Naive thymus-derived CD4-positive, alpha-beta T cell (primary cell): ENCODE data around the gene SMYD2. TPM values are rescaled to one million over a fixed set of nuclear protein-coding genes. Genes with fewer than 3 reads are reported as not detected.

Experiments
- ATAC-seq: fragments of 150-1000 bp; cut with Tn5 transposase; 2 replicates; pipeline ENCODE4 v1.10.0; 2021; ENCODE audit warnings: mild to moderate bottlenecking, moderate library complexity
- CTCF ChIA-PET: fragments of 350-600 bp; sonication (Branson Sonifier 250); formaldehyde crosslinking; loops from one replicate; lab custom pipeline; 2021; ENCODE audit warnings: antibody characterized with exemption; lab: Charles Lee
- POLR2A ChIA-PET: fragments of 350-600 bp; sonication (Branson Sonifier 250); formaldehyde crosslinking; loops from one replicate; lab custom pipeline; 2021; ENCODE audit warnings: antibody characterized with exemption, inconsistent platforms; lab: Charles Lee
- DNase-seq, 9 donors: peaks; one replicate each; pipeline versions ENCODE4 v3.0.0 to v3.0.0-alpha.2; 2020 to 2022; ENCODE audit warnings: mixed read lengths in 1 of 9
- H3K27ac ChIP-seq: one replicate; pipeline ENCODE4 v1.7.0; 2013; ENCODE audit warnings: mild to moderate bottlenecking, low read depth, low read length, moderate library complexity
- H3K27me3 ChIP-seq, 2 donors: one replicate each; pipeline ENCODE4 v1.7.0; 2013; ENCODE audit warnings: low read length in 2 of 2, mild to moderate bottlenecking in 2 of 2, moderate library complexity in 2 of 2; ENCODE audit not compliant: control insufficient read depth in 2 of 2, insufficient read depth in 2 of 2
- H3K36me3 ChIP-seq, 3 experiments: 1 replicate in 2 of 3; 2 replicates in 1 of 3; pipeline ENCODE4 v1.7.0; 2013; ENCODE audit warnings: low read length in 3 of 3, mild to moderate bottlenecking in 3 of 3, moderate library complexity in 1 of 3; ENCODE audit not compliant: insufficient read depth in 3 of 3, control insufficient read depth in 2 of 3
- H3K4me1 ChIP-seq, 2 donors: one replicate each; pipeline ENCODE4 v1.7.0; 2013; ENCODE audit warnings: low read length in 2 of 2, mild to moderate bottlenecking in 2 of 2, moderate library complexity in 1 of 2; ENCODE audit not compliant: control insufficient read depth in 2 of 2, insufficient read depth in 2 of 2
- H3K4me3 ChIP-seq: 2 replicates; pipeline ENCODE4 v1.7.0; 2013; ENCODE audit warnings: mild to moderate bottlenecking, low read length
- H3K9me3 ChIP-seq, 3 experiments: 1 replicate in 2 of 3; 2 replicates in 1 of 3; pipeline ENCODE4 v1.7.0; 2013; ENCODE audit warnings: low read length in 3 of 3; ENCODE audit not compliant: control insufficient read depth in 2 of 3
- H3K27ac Mint-ChIP-seq, 9 donors: one replicate each; pipeline ENCODE4 v1.8.0; 2020 to 2022; ENCODE audit warnings: mixed read lengths in 9 of 9, mild to moderate bottlenecking in 8 of 9, moderate library complexity in 5 of 9, inconsistent platforms in 2 of 9
- H3K27me3 Mint-ChIP-seq, 5 donors: one replicate each; pipeline ENCODE4 v1.8.0; 2021 to 2022; ENCODE audit warnings: mixed read lengths in 5 of 5, mild to moderate bottlenecking in 1 of 5
- H3K36me3 Mint-ChIP-seq, 5 donors: one replicate each; pipeline ENCODE4 v1.8.0; 2020 to 2022; ENCODE audit warnings: mixed read lengths in 5 of 5, mild to moderate bottlenecking in 3 of 5, inconsistent platforms in 1 of 5
- H3K4me1 Mint-ChIP-seq, 7 donors: one replicate each; pipeline ENCODE4 v1.8.0; 2020 to 2022; ENCODE audit warnings: mixed read lengths in 7 of 7, mild to moderate bottlenecking in 3 of 7, inconsistent platforms in 1 of 7
- H3K4me3 Mint-ChIP-seq, 10 donors: one replicate each; pipeline ENCODE4 v1.8.0; 2020 to 2022; ENCODE audit warnings: mild to moderate bottlenecking in 10 of 10, mixed read lengths in 10 of 10, moderate library complexity in 6 of 10, inconsistent platforms in 2 of 10
- H3K9me3 Mint-ChIP-seq, 11 donors: one replicate each; pipeline ENCODE4 v1.8.0; 2020 to 2022; ENCODE audit warnings: mixed read lengths in 11 of 11, mild to moderate bottlenecking in 4 of 11, inconsistent platforms in 1 of 11, moderate library complexity in 1 of 11
- intact Hi-C, 2 donors: fragments of 100-400 bp; cut with micrococcal nuclease; formaldehyde crosslinking; loops; one replicate each; pipeline ENCODE4 v1.15.1; 2023
- polyA plus RNA-seq, 2 donors: library from polyadenylated mRNA; unstranded; fragments of 300-500 nt; fragmentation: Illumina TruSeq; gene quantifications; one replicate each; pipeline ENCODE4 v1.2.3, GENCODE V29; 2021
- total RNA-seq, 6 experiments: library from RNA in 5 of 6; stranded (reverse) in 5 of 6; gene quantifications; 1 replicate in 5 of 6; 2 replicates in 1 of 6; pipeline ENCODE4 v1.2.3 and lab custom pipeline; 2021 to 2026

Gene SMYD2
- total and polyA plus RNA-seq, 7 experiments from 2014 or later = 24.3 to 55.0 (median 34.7) TPM

DNA sequence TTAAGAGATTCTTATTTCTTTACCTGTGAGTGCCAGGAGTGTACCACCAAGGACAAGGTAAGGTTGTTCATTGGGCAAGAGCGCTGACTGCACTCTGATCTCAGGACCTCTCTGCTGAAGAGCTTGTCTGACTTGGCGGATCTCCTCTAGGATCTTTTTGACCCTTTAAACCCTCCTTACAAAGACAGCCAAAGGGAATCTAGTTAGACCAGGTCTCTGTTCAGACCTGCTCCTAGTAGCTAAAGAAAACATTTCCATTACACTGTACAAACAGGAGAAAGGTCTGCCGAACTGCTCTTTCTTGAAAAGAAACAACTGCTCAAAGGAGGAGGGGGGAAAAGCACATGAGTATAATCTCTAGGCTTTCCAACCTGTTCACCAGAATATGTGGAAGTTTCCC, 49.3 kb downstream of the SMYD2 start:
- ATAC-seq (no peak), DNase-seq (no peak)
- no peak overlapping the region for H3K4me3 Mint-ChIP-seq
- H3K4me3 ChIP-seq = no peak overlapping the region
- no peak overlapping the region for H3K27ac ChIP-seq
- no peaks in the 10 kb centered on the region for H3K9me3 ChIP-seq
- H3K27me3 Mint-ChIP-seq = no peaks in the 10 kb centered on the region
- ChIA-PET CTCF (interaction anchor here (0.6 to 11.7 kb wide), 13 partner anchors 9 to 1195 kb away, joined by 3 to 312 read pairs (median 5); no protein-coding TSS in a partner anchor), POLR2A (no interaction called here)
- H3K27ac Mint-ChIP-seq = no peak overlapping the region
- intact Hi-C loops = loop anchor here in 1 of 2 donors (5.0 kb wide), 1 partner anchor 272 kb away; the partner anchor contains the start of gene CENPF
- peaks cover 0 to 71% (median 4%) of the 10 kb centered on the region in 3 experiments for H3K36me3 ChIP-seq
- no peaks in the 10 kb centered on the region for H3K4me1 ChIP-seq
- peaks cover 0 to 14% (median 0%) of the 10 kb centered on the region in 7 donors for H3K4me1 Mint-ChIP-seq
- H3K9me3 Mint-ChIP-seq = no peaks in the 10 kb centered on the region
- H3K27me3 ChIP-seq = no peaks in the 10 kb centered on the region
- peaks cover 0 to 49% (median 5%) of the 10 kb centered on the region in 5 donors for H3K36me3 Mint-ChIP-seq

DNA sequence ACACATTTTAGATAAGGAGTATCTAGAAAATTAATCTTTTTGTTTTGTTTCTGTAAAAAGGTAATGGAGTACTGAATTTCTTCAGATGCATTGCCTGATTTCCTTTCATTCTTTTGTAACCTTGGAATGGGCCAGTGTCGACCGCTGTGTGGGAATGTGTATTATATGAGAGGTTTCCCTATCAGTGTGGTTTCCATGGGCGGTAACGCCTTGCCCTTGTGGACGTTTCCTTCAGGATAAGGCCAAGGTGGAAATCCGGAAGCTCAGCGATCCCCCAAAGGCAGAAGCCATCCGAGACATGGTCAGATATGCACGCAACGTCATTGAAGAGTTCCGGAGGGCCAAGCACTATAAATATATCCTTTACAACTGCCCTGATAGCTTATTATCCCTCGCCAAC, 49.8 kb downstream of the SMYD2 start:
- intact Hi-C loops = loop anchor here in 1 of 2 donors (5.0 kb wide), 1 partner anchor 272 kb away; the partner anchor contains the start of gene CENPF
- H3K36me3 Mint-ChIP-seq = peaks cover 0 to 48% (median 5%) of the 10 kb centered on the region in 5 donors
- Histone ChIP-seq H3K27ac (no peak overlapping the region), H3K27me3 (no peaks in the 10 kb centered on the region), H3K4me3 (no peak overlapping the region), H3K4me1 (no peaks in the 10 kb centered on the region), H3K36me3 (peaks cover 0 to 76% (median 4%) of the 10 kb centered on the region in 3 experiments), H3K9me3 (no peaks in the 10 kb centered on the region)
- H3K27me3 Mint-ChIP-seq = no peaks in the 10 kb centered on the region
- H3K27ac Mint-ChIP-seq = peak overlapping the region in 1 of 9 donors; percentile 38
- H3K4me3 Mint-ChIP-seq = no peak overlapping the region
- CTCF ChIA-PET = interaction anchor here (0.6 to 11.7 kb wide), 16 partner anchors 9 to 1194 kb away, joined by 3 to 312 read pairs (median 5); no protein-coding TSS in a partner anchor
- DNase-seq = no peak
- no peaks in the 10 kb centered on the region for H3K9me3 Mint-ChIP-seq
- ATAC-seq = no peak
- H3K4me1 Mint-ChIP-seq = peaks cover 0 to 16% (median 0%) of the 10 kb centered on the region in 7 donors
- POLR2A ChIA-PET = no interaction called here

DNA sequence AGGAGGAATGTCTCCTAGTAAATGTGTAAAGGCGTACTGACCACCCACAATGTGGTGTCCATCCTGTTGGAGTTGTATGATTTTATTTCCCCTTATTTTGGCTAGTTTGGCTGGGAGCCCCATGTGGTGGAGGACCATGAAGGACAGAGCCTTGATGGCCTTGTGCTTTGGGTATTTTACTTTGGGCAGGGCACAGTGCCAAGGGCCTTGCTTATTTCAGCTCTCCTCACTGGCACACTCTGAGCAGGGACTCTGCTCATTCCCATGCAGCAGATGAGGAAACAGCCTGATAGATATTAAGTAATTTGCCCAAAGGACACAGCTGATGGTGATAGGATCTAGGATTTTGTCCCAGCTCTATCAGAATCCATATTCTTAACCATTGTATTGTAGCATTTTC, 50.2 kb downstream of the SMYD2 start:
- peaks cover 0 to 16% (median 0%) of the 10 kb centered on the region in 7 donors for H3K4me1 Mint-ChIP-seq
- no peaks in the 10 kb centered on the region for H3K27me3 ChIP-seq
- no peaks in the 10 kb centered on the region for H3K27me3 Mint-ChIP-seq
- H3K4me3 ChIP-seq = no peak overlapping the region
- DNase-seq (no peak), ATAC-seq (no peak)
- POLR2A ChIA-PET = interaction anchor here (0.6 kb wide), 1 partner anchor 114 kb away, joined by 3 read pairs; no protein-coding TSS in a partner anchor
- H3K27ac Mint-ChIP-seq = no peak overlapping the region
- H3K4me3 Mint-ChIP-seq = no peak overlapping the region
- CTCF ChIA-PET = interaction anchor here (0.6 to 11.7 kb wide), 16 partner anchors 14 to 1194 kb away, joined by 3 to 312 read pairs (median 5); no protein-coding TSS in a partner anchor
- no peaks in the 10 kb centered on the region for H3K4me1 ChIP-seq
- no peak overlapping the region for H3K27ac ChIP-seq
- intact Hi-C loops = loop anchor here in 1 of 2 donors (5.0 kb wide), 1 partner anchor 271 kb away; the partner anchor contains the start of gene CENPF
- H3K36me3 ChIP-seq = peaks cover 0 to 76% (median 4%) of the 10 kb centered on the region in 3 experiments
- peaks cover 0 to 51% (median 5%) of the 10 kb centered on the region in 5 donors for H3K36me3 Mint-ChIP-seq
- no peaks in the 10 kb centered on the region for H3K9me3 Mint-ChIP-seq
- no peaks in the 10 kb centered on the region for H3K9me3 ChIP-seq

DNA sequence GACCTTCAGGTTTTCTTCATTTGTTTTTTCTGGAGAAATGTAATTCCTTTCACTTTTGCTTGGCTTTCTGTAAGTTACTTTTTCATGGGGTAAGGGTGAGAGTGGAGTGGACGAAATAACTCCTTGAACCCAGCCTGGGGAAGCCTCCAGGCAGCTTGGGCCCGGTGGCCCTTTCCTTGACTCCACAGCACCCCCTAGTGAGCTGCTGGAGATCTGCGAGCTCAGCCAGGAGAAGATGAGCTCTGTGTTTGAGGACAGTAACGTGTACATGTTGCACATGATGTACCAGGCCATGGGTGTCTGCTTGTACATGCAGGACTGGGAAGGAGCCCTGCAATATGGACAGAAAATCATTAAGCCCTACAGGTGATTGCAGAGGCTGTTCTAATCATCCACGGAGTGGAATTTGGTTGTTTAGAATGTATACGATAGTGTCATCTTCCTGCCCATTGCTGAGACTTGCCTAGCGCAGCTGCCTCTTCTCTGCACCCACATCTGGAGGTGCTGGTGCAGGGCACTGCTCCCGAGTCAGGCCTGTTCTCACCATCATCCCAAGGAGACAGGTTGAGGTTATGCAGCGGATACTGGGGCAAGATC, 51.0 kb downstream of the SMYD2 start:
- Histone ChIP-seq H3K9me3 (no peaks in the 10 kb centered on the region), H3K27me3 (no peaks in the 10 kb centered on the region), H3K27ac (no peak overlapping the region), H3K36me3 (peaks cover 0 to 74% (median 4%) of the 10 kb centered on the region in 3 experiments), H3K4me3 (no peak overlapping the region), H3K4me1 (no peaks in the 10 kb centered on the region)
- Mint-ChIP-seq H3K4me3 (no peak overlapping the region), H3K27ac (peak overlapping the region in 1 of 9 donors; percentile 36), H3K9me3 (no peaks in the 10 kb centered on the region), H3K4me1 (peaks cover 0 to 19% (median 0%) of the 10 kb centered on the region in 7 donors), H3K27me3 (no peaks in the 10 kb centered on the region), H3K36me3 (peaks cover 3 to 53% (median 10%) of the 10 kb centered on the region in 5 donors)
- intact Hi-C loops = loop anchor here (1.0 to 5.0 kb wide), 7 partner anchors 57 to 1195 kb away; partner anchors contain the start of gene CENPF (in 1 of the 2)
- ChIA-PET POLR2A (interaction anchor here (0.6 kb wide), 1 partner anchor 114 kb away, joined by 3 read pairs; no protein-coding TSS in a partner anchor), CTCF (interaction anchor here (0.6 to 11.7 kb wide), 14 partner anchors 15 to 296 kb away, joined by 3 to 312 read pairs (median 5); no protein-coding TSS in a partner anchor)
- ATAC-seq = peak; percentile 48
- peak in 8 of 9 donors; percentile 18 to 65 (median 45) for DNase-seq

DNA sequence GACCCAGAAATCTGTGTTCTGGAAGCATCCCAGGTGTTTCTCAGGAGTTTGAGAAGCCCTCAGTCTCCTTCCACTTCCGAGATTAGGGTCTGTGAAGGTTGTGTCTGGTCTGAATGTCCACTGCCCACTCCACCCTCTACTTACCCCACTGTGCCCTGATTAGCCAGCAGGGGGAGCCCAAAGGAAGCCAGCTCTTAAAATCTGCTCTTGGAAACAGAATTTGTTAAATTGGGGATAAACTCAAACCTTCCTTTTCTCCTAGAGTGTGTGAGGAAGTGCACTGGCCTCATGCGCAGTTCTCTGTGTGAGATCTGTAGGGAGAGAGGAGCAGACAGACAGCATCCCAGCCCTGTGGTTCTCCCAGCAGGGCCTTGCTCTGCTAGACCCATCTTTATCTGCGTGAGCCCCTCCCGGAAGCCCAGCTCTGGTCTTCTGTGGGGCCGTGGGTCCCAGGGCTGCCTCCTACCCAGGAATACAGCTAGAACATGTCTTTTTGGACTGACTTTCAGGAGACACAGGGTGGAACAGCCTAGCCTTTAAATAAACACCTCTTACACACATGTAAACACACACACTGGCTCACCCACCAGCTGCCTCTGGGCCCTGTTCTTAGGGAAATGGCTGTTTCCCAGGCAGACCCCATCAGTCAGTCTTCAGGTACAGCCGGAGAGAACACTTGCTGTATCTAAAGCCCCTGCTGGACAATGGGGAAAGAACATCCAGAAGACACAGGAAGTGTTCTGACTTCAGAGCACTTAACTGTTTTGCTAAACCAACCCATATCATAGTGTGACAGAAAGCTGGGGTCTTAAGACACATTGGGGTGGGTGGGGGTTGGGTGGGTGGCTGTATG, 52.2 kb downstream of the SMYD2 start:
- DNase-seq (peak in 5 of 9 donors; percentile 13 to 54 (median 24)), ATAC-seq (no peak)
- Mint-ChIP-seq H3K36me3 (peaks cover 3 to 65% (median 22%) of the 10 kb centered on the region in 5 donors), H3K4me1 (peaks cover 0 to 19% (median 0%) of the 10 kb centered on the region in 7 donors), H3K27me3 (no peaks in the 10 kb centered on the region), H3K27ac (peak overlapping the region in 1 of 9 donors; percentile 73), H3K4me3 (no peak overlapping the region), H3K9me3 (no peaks in the 10 kb centered on the region)
- Histone ChIP-seq H3K27me3 (no peaks in the 10 kb centered on the region), H3K36me3 (peaks cover 0 to 73% (median 4%) of the 10 kb centered on the region in 3 experiments), H3K9me3 (no peaks in the 10 kb centered on the region), H3K4me1 (no peaks in the 10 kb centered on the region), H3K27ac (no peak overlapping the region), H3K4me3 (no peak overlapping the region)
- CTCF ChIA-PET = interaction anchor here (0.6 to 11.7 kb wide), 15 partner anchors 12 to 1195 kb away, joined by 3 to 312 read pairs (median 4); no protein-coding TSS in a partner anchor
- POLR2A ChIA-PET = no interaction called here
- intact Hi-C loops = loop anchor here (1.0 to 5.0 kb wide), 8 partner anchors 56 to 1194 kb away; partner anchors contain the start of gene CENPF (in 1 of the 2)

DNA sequence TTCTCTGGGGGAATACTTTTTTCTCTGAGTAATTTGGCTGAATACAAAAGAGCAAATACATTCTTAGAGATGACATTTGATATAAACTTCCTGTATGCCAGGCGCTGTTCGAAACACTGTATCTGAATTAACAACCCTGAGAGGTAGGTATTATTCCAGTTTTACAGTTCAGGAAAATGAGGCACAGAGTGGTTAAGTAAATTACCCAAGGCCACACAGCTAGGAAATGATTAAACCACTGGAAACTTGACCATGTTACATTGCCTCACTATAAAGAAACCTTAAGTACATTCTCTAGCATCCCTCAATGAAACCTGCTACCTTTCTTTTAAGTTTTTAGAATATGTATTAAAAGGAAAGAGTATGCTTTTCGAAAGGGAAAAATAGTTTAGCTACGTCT, 54.6 kb downstream of the SMYD2 start:
- ATAC-seq = no peak
- ChIA-PET POLR2A (no interaction called here), CTCF (interaction anchor here (1.3 kb wide), 1 partner anchor 75 kb away, joined by 4 read pairs; no protein-coding TSS in a partner anchor)
- H3K9me3 Mint-ChIP-seq = no peaks in the 10 kb centered on the region
- intact Hi-C loops = no loop called here
- H3K27ac Mint-ChIP-seq = no peak overlapping the region
- H3K27me3 ChIP-seq = no peaks in the 10 kb centered on the region
- H3K9me3 ChIP-seq = no peaks in the 10 kb centered on the region
- H3K4me1 Mint-ChIP-seq = peaks cover 0 to 19% (median 0%) of the 10 kb centered on the region in 7 donors
- DNase-seq = no peak
- H3K36me3 Mint-ChIP-seq = peaks cover 3 to 61% (median 33%) of the 10 kb centered on the region in 5 donors
- no peaks in the 10 kb centered on the region for H3K27me3 Mint-ChIP-seq
- no peak overlapping the region for H3K4me3 Mint-ChIP-seq
- H3K4me1 ChIP-seq = no peaks in the 10 kb centered on the region
- H3K27ac ChIP-seq = no peak overlapping the region
- H3K36me3 ChIP-seq = peaks cover 0 to 56% (median 4%) of the 10 kb centered on the region in 3 experiments
- H3K4me3 ChIP-seq = no peak overlapping the region
